Activated naive CD4-positive, alpha-beta T cell treated with anti-CD3 and anti-CD28 coated beads, Interleukin-2, amount 50 U/mL, for 24 hours (primary cell): ENCODE measurements around the gene CCDC120.

ENCODE experiments used
- H3K27ac Mint-ChIP-seq: one replicate; pipeline ENCODE4 v1.8.0; 2021; ENCODE audit warnings: mild to moderate bottlenecking, mixed read lengths
- H3K27me3 Mint-ChIP-seq: one replicate; pipeline ENCODE4 v1.8.0; 2021; ENCODE audit warnings: mixed read lengths
- H3K36me3 Mint-ChIP-seq: one replicate; pipeline ENCODE4 v1.8.0; 2021; ENCODE audit warnings: mixed read lengths
- H3K4me1 Mint-ChIP-seq: one replicate; pipeline ENCODE4 v1.8.0; 2021; ENCODE audit warnings: mixed read lengths
- H3K4me3 Mint-ChIP-seq: one replicate; pipeline ENCODE4 v1.8.0; 2021; ENCODE audit warnings: mild to moderate bottlenecking, mixed read lengths
- H3K9me3 Mint-ChIP-seq: one replicate; pipeline ENCODE4 v1.8.0; 2021; ENCODE audit warnings: mixed read lengths

CCDC120 gene

GRCh38 chrX:49053223-49054072 is 5.4 kb upstream of the CCDC120 start:
- Mint-ChIP-seq H3K27me3 (no peaks in the 10 kb centered on the region), H3K36me3 (no peaks in the 10 kb centered on the region), H3K4me1 (peaks cover 37% of the 10 kb centered on the region), H3K27ac (peak overlapping the region; percentile 96), H3K4me3 (peak overlapping the region; percentile 91), H3K9me3 (no peaks in the 10 kb centered on the region)

GRCh38 chrX:49054073-49054762 is 4.6 kb upstream of the CCDC120 start:
- H3K27ac Mint-ChIP-seq, result peak overlapping the region; percentile 96
- no peaks in the 10 kb centered on the region for H3K27me3 Mint-ChIP-seq
- peaks cover 37% of the 10 kb centered on the region for H3K4me1 Mint-ChIP-seq
- H3K4me3 Mint-ChIP-seq, result peak overlapping the region; percentile 91
- H3K9me3 Mint-ChIP-seq, result no peaks in the 10 kb centered on the region
- H3K36me3 Mint-ChIP-seq, result no peaks in the 10 kb centered on the region

- peaks cover 24% of the 10 kb centered on the region for H3K4me1 Mint-ChIP-seq
- H3K27ac Mint-ChIP-seq, result no peak overlapping the region
These were observed 402 bp downstream of the CCDC120 start for GRCh38 chrX:49059201-49059600.

GRCh38 chrX:49059681-49060085 is 884 bp downstream of the CCDC120 start:
- H3K27ac Mint-ChIP-seq, result no peak overlapping the region
- no peaks in the 10 kb centered on the region for H3K9me3 Mint-ChIP-seq
- H3K36me3 Mint-ChIP-seq, result no peaks in the 10 kb centered on the region
- no peaks in the 10 kb centered on the region for H3K27me3 Mint-ChIP-seq
- H3K4me1 Mint-ChIP-seq, result peaks cover 19% of the 10 kb centered on the region
- no peak overlapping the region for H3K4me3 Mint-ChIP-seq

More at GRCh38 chrX:49059201-49059600, 402 bp downstream of the CCDC120 start:
- Mint-ChIP-seq H3K36me3 (no peaks in the 10 kb centered on the region), H3K9me3 (no peaks in the 10 kb centered on the region), H3K4me3 (no peak overlapping the region), H3K27me3 (no peaks in the 10 kb centered on the region)

- H3K27me3 Mint-ChIP-seq, result no peaks in the 10 kb centered on the region
- H3K9me3 Mint-ChIP-seq, result no peaks in the 10 kb centered on the region
- H3K36me3 Mint-ChIP-seq, result no peaks in the 10 kb centered on the region
- peaks cover 9% of the 10 kb centered on the region for H3K4me1 Mint-ChIP-seq
- H3K4me3 Mint-ChIP-seq, result no peak overlapping the region
- H3K27ac Mint-ChIP-seq, result no peak overlapping the region
These were observed 2.1 kb downstream of the CCDC120 start for GRCh38 chrX:49060914-49061313.

- H3K27ac Mint-ChIP-seq, result no peak overlapping the region
- no peaks in the 10 kb centered on the region for H3K36me3 Mint-ChIP-seq
- H3K9me3 Mint-ChIP-seq, result no peaks in the 10 kb centered on the region
- no peaks in the 10 kb centered on the region for H3K27me3 Mint-ChIP-seq
- H3K4me3 Mint-ChIP-seq, result no peak overlapping the region
- peaks cover 6% of the 10 kb centered on the region for H3K4me1 Mint-ChIP-seq
These were observed 2.7 kb downstream of the CCDC120 start for GRCh38 chrX:49061490-49061889.

- no peaks in the 10 kb centered on the region for H3K36me3 Mint-ChIP-seq
- peaks cover 2% of the 10 kb centered on the region for H3K4me1 Mint-ChIP-seq
- no peaks in the 10 kb centered on the region for H3K27me3 Mint-ChIP-seq
- no peaks in the 10 kb centered on the region for H3K9me3 Mint-ChIP-seq
- no peak overlapping the region for H3K4me3 Mint-ChIP-seq
- no peak overlapping the region for H3K27ac Mint-ChIP-seq
These were observed 3.1 kb downstream of the CCDC120 start for GRCh38 chrX:49061916-49062315.

GRCh38 chrX:49063715-49064114 is 4.9 kb downstream of the CCDC120 start:
- Mint-ChIP-seq H3K27me3 (no peaks in the 10 kb centered on the region), H3K4me1 (no peaks in the 10 kb centered on the region), H3K27ac (no peak overlapping the region), H3K36me3 (no peaks in the 10 kb centered on the region), H3K4me3 (no peak overlapping the region), H3K9me3 (no peaks in the 10 kb centered on the region)

- Mint-ChIP-seq H3K27ac (no peak overlapping the region), H3K36me3 (no peaks in the 10 kb centered on the region), H3K27me3 (no peaks in the 10 kb centered on the region), H3K4me3 (no peak overlapping the region), H3K9me3 (no peaks in the 10 kb centered on the region), H3K4me1 (no peaks in the 10 kb centered on the region)
These were observed 5.5 kb downstream of the CCDC120 start for GRCh38 chrX:49064303-49064702.

- no peaks in the 10 kb centered on the region for H3K9me3 Mint-ChIP-seq
- no peaks in the 10 kb centered on the region for H3K4me1 Mint-ChIP-seq
- H3K27me3 Mint-ChIP-seq, result no peaks in the 10 kb centered on the region
- no peak overlapping the region for H3K4me3 Mint-ChIP-seq
- H3K27ac Mint-ChIP-seq, result no peak overlapping the region
- no peaks in the 10 kb centered on the region for H3K36me3 Mint-ChIP-seq
These were observed 5.9 kb downstream of the CCDC120 start for GRCh38 chrX:49064735-49065134.

- Mint-ChIP-seq H3K9me3 (no peaks in the 10 kb centered on the region), H3K27ac (no peak overlapping the region), H3K4me3 (no peak overlapping the region), H3K4me1 (peaks cover 2% of the 10 kb centered on the region), H3K36me3 (no peaks in the 10 kb centered on the region), H3K27me3 (no peaks in the 10 kb centered on the region)
These were observed 7.5 kb downstream of the CCDC120 start for GRCh38 chrX:49066278-49066677.

GRCh38 chrX:49066690-49067089 is 7.9 kb downstream of the CCDC120 start:
- Mint-ChIP-seq H3K27me3 (no peaks in the 10 kb centered on the region), H3K4me3 (no peak overlapping the region), H3K4me1 (peaks cover 5% of the 10 kb centered on the region), H3K36me3 (no peaks in the 10 kb centered on the region), H3K27ac (no peak overlapping the region), H3K9me3 (no peaks in the 10 kb centered on the region)

GRCh38 chrX:49067285-49068120 is 8.7 kb downstream of the CCDC120 start:
- Mint-ChIP-seq H3K36me3 (no peaks in the 10 kb centered on the region), H3K4me1 (peaks cover 8% of the 10 kb centered on the region), H3K9me3 (no peaks in the 10 kb centered on the region), H3K27ac (no peak overlapping the region), H3K4me3 (no peak overlapping the region), H3K27me3 (no peaks in the 10 kb centered on the region)

GRCh38 chrX:49069038-49069437 is 10.2 kb downstream of the CCDC120 start:
- Mint-ChIP-seq H3K4me3 (no peak overlapping the region), H3K27me3 (no peaks in the 10 kb centered on the region), H3K36me3 (no peaks in the 10 kb centered on the region), H3K4me1 (peaks cover 16% of the 10 kb centered on the region), H3K27ac (no peak overlapping the region), H3K9me3 (no peaks in the 10 kb centered on the region)

- Mint-ChIP-seq H3K9me3 (no peaks in the 10 kb centered on the region), H3K36me3 (no peaks in the 10 kb centered on the region), H3K27me3 (no peaks in the 10 kb centered on the region), H3K4me1 (peaks cover 16% of the 10 kb centered on the region), H3K27ac (no peak overlapping the region), H3K4me3 (peak overlapping the region; percentile 44)
These were observed 12.2 kb downstream of the CCDC120 start for GRCh38 chrX:49070988-49071387.
